ENCODE results near the gene GAPDH. TPM values are rescaled to one million over a fixed set of nuclear protein-coding genes. Genes with fewer than 3 reads are reported as not detected.
"Not testable (repeated sequence)": the region's sequence is repeated elsewhere in the genome, so short reads cannot be mapped to it uniquely, and the experiment has no call there.

The GAPDH gene
- total RNA-seq (4,312 TPM), polyA plus RNA-seq (ENCODE audit: insufficient read depth in 1 of 8, insufficient read length in 8 of 8, low replicate concordance in 1 of 8) (1,000 to 10,000 TPM; 2,917 to 5,100 (median 3,934) TPM)
- long read RNA-seq, donor 1, transcript GAPDH-204 (8 exons, 1,256 nt), result minor isoform, 46 of 1,908 reads
- long read RNA-seq, donor 1, transcript GAPDH-201 (9 exons, 1,875 nt), result major isoform, 1,104 of 1,908 reads
- long read RNA-seq, donor 1, partial matches to known transcripts, result 700 of 1,908 reads
- long read RNA-seq, donor 1, other reads (novel, unspliced or antisense), result 55 of 1,908 reads
- long read RNA-seq, donor 2, transcript GAPDH-204 (8 exons, 1,256 nt), result minor isoform, 17 of 407 reads
- long read RNA-seq, donor 2, transcript GAPDH-201 (9 exons, 1,875 nt), result major isoform, 240 of 407 reads
- long read RNA-seq, donor 2, partial matches to known transcripts, result 150 of 407 reads
- long read RNA-seq, donor 2, other reads (novel, unspliced or antisense), result 0 of 407 reads
- long read RNA-seq, donor 3, transcript GAPDH-201 (9 exons, 1,875 nt), result major isoform, 2,917 of 4,507 reads
- long read RNA-seq, donor 3, transcript GAPDH-204 (8 exons, 1,256 nt), result minor isoform, 198 of 4,507 reads
- long read RNA-seq, donor 3, transcript GAPDH-210 (2 exons, 390 nt), result minor isoform, 8 of 4,507 reads
- long read RNA-seq, donor 3, partial matches to known transcripts, result 1,186 of 4,507 reads
- long read RNA-seq, donor 3, other reads (novel, unspliced or antisense), result 191 of 4,507 reads
- long read RNA-seq, donor 4, transcript GAPDH-210 (2 exons, 390 nt), result minor isoform, 5 of 2,865 reads
- long read RNA-seq, donor 4, transcript GAPDH-201 (9 exons, 1,875 nt), result major isoform, 1,295 of 2,865 reads
- long read RNA-seq, donor 4, transcript GAPDH-204 (8 exons, 1,256 nt), result minor isoform, 58 of 2,865 reads
- long read RNA-seq, donor 4, partial matches to known transcripts, result 1,440 of 2,865 reads
- long read RNA-seq, donor 4, other reads (novel, unspliced or antisense), result 64 of 2,865 reads
- long read RNA-seq, donor 5, transcript GAPDH-210 (2 exons, 390 nt), result minor isoform, 8 of 5,308 reads
- long read RNA-seq, donor 5, transcript GAPDH-205 (9 exons, 1,348 nt), result minor isoform, 5 of 5,308 reads
- long read RNA-seq, donor 5, transcript GAPDH-204 (8 exons, 1,256 nt), result minor isoform, 118 of 5,308 reads
- long read RNA-seq, donor 5, transcript GAPDH-201 (9 exons, 1,875 nt), result major isoform, 2,728 of 5,308 reads
- long read RNA-seq, donor 5, partial matches to known transcripts, result 2,232 of 5,308 reads
- long read RNA-seq, donor 5, other reads (novel, unspliced or antisense), result 213 of 5,308 reads
- long read RNA-seq, donor 6, transcript GAPDH-204 (8 exons, 1,256 nt), result minor isoform, 148 of 6,533 reads
- long read RNA-seq, donor 6, transcript GAPDH-205 (9 exons, 1,348 nt), result minor isoform, 6 of 6,533 reads
- long read RNA-seq, donor 6, transcript GAPDH-210 (2 exons, 390 nt), result minor isoform, 7 of 6,533 reads
- long read RNA-seq, donor 6, transcript GAPDH-201 (9 exons, 1,875 nt), result major isoform, 3,824 of 6,533 reads
- long read RNA-seq, donor 6, partial matches to known transcripts, result 2,307 of 6,533 reads
- long read RNA-seq, donor 6, other reads (novel, unspliced or antisense), result 236 of 6,533 reads
- long read RNA-seq, donor 7, transcript GAPDH-204 (8 exons, 1,256 nt), result minor isoform, 96 of 4,147 reads
- long read RNA-seq, donor 7, transcript GAPDH-201 (9 exons, 1,875 nt), result major isoform, 1,995 of 4,147 reads
- long read RNA-seq, donor 7, partial matches to known transcripts, result 1,902 of 4,147 reads
- long read RNA-seq, donor 7, other reads (novel, unspliced or antisense), result 146 of 4,147 reads
- long read RNA-seq, donor 8, transcript GAPDH-201 (9 exons, 1,875 nt), result major isoform, 1,825 of 3,535 reads
- long read RNA-seq, donor 8, transcript GAPDH-204 (8 exons, 1,256 nt), result minor isoform, 87 of 3,535 reads
- long read RNA-seq, donor 8, partial matches to known transcripts, result 1,532 of 3,535 reads
- long read RNA-seq, donor 8, other reads (novel, unspliced or antisense), result 81 of 3,535 reads
- long read RNA-seq, donor 9, transcript GAPDH-208 (8 exons, 1,333 nt), result minor isoform, 5 of 2,939 reads
- long read RNA-seq, donor 9, transcript GAPDH-204 (8 exons, 1,256 nt), result minor isoform, 48 of 2,939 reads
- long read RNA-seq, donor 9, transcript GAPDH-201 (9 exons, 1,875 nt), result major isoform, 1,285 of 2,939 reads
- long read RNA-seq, donor 9, partial matches to known transcripts, result 1,514 of 2,939 reads
- long read RNA-seq, donor 9, other reads (novel, unspliced or antisense), result 81 of 2,939 reads
- long read RNA-seq, donor 10, transcript GAPDH-204 (8 exons, 1,256 nt), result minor isoform, 110 of 4,741 reads
- long read RNA-seq, donor 10, transcript GAPDH-201 (9 exons, 1,875 nt), result major isoform, 2,566 of 4,741 reads
- long read RNA-seq, donor 10, partial matches to known transcripts, result 1,813 of 4,741 reads
- long read RNA-seq, donor 10, other reads (novel, unspliced or antisense), result 242 of 4,741 reads
- long read RNA-seq, donor 11, transcript GAPDH-204 (8 exons, 1,256 nt), result minor isoform, 90 of 4,196 reads
- long read RNA-seq, donor 11, transcript GAPDH-201 (9 exons, 1,875 nt), result major isoform, 2,215 of 4,196 reads
- long read RNA-seq, donor 11, transcript GAPDH-210 (2 exons, 390 nt), result minor isoform, 8 of 4,196 reads
- long read RNA-seq, donor 11, partial matches to known transcripts, result 1,700 of 4,196 reads
- long read RNA-seq, donor 11, other reads (novel, unspliced or antisense), result 176 of 4,196 reads

- no peaks in the 10 kb centered on the region for H3K9me3 ChIP-seq (replicated peaks; ENCODE audit: control insufficient read depth, low read depth, low read length)
- H3K36me3 ChIP-seq (ENCODE audit: control insufficient read depth, insufficient read depth, low read length), result peaks cover 63% of the 10 kb centered on the region
- under 1% methylated on average over 54 of the region's 62 CpGs for WGBS (ENCODE audit: insufficient coverage)
- H3K4me1 ChIP-seq (ENCODE audit: control insufficient read depth, insufficient read depth, low read length), result peaks cover 58% of the 10 kb centered on the region
- H3K27ac ChIP-seq (ENCODE audit: low read length), result peak within 1 kb of the TSS; percentile 99
- peak; percentile 99 for DNase-seq
- H3K4me3 ChIP-seq (ENCODE audit: low read length), result peak within 1 kb of the TSS; percentile 99
- no peaks in the 10 kb centered on the region for H3K27me3 ChIP-seq (ENCODE audit: control insufficient read depth, insufficient read depth, low read length)
Observed at GRCh38 chr12:6533923-6534694, at the start of gene GAPDH. GAPDH (plus strand) TSS chr12:6534517; CDS start chr12:6534833, 316 bp downstream.

GRCh38 chr12:6488240-6488639 is 46.1 kb upstream of the GAPDH start:
- Histone ChIP-seq H3K4me1 (ENCODE audit: control insufficient read depth, insufficient read depth, low read length) (peaks cover 4% of the 10 kb centered on the region), H3K9me3 (replicated peaks; ENCODE audit: control insufficient read depth, low read depth, low read length) (no peaks in the 10 kb centered on the region), H3K27me3 (ENCODE audit: control insufficient read depth, insufficient read depth, low read length) (no peaks in the 10 kb centered on the region), H3K4me3 (ENCODE audit: low read length) (no peak overlapping the region), H3K36me3 (ENCODE audit: control insufficient read depth, insufficient read depth, low read length) (peaks cover 7% of the 10 kb centered on the region), H3K27ac (ENCODE audit: low read length) (no peak overlapping the region)
- DNase-seq, result no peak
- WGBS (ENCODE audit: insufficient coverage), result 82% methylated on average over 1 of the region's 1 CpG

DNA sequence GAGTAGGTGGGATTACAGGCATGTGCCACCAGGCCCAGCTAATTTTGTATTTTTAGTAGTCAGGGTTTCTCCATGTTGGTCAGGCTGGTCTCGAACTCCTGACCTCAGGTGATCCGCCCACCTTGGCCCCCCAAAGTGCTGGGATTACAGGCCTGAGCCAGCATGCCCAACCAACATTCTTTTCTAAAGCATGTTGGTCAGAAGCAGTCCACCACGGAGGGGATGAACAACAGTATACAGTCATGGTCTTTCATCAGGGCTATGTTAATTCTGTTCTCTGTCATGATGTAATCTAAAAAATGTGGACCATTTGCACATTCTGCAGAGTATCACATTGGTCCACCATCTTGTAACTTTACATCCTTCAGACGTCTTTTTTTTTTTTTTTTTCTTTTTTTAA is 44.9 kb upstream of the GAPDH start:
- Histone ChIP-seq H3K27ac (ENCODE audit: low read length) (no peak overlapping the region), H3K4me1 (ENCODE audit: control insufficient read depth, insufficient read depth, low read length) (peaks cover 10% of the 10 kb centered on the region), H3K36me3 (ENCODE audit: control insufficient read depth, insufficient read depth, low read length) (peaks cover 7% of the 10 kb centered on the region), H3K9me3 (replicated peaks; ENCODE audit: control insufficient read depth, low read depth, low read length) (no peaks in the 10 kb centered on the region), H3K4me3 (ENCODE audit: low read length) (no peak overlapping the region), H3K27me3 (ENCODE audit: control insufficient read depth, insufficient read depth, low read length) (no peaks in the 10 kb centered on the region)
- 100% methylated on average over 1 of the region's 4 CpGs for WGBS (ENCODE audit: insufficient coverage)
- no peak for DNase-seq

- H3K27me3 ChIP-seq (ENCODE audit: control insufficient read depth, insufficient read depth, low read length); H3K36me3 ChIP-seq (ENCODE audit: control insufficient read depth, insufficient read depth, low read length); H3K9me3 ChIP-seq (replicated peaks; ENCODE audit: control insufficient read depth, low read depth, low read length); H3K27ac ChIP-seq (ENCODE audit: low read length); H3K4me3 ChIP-seq (ENCODE audit: low read length); DNase-seq: not testable (repeated sequence)
- WGBS (ENCODE audit: insufficient coverage), result no CpG with 5 or more reads among the region's 1 CpG
- peaks cover 14% of the 10 kb centered on the region for H3K4me1 ChIP-seq (ENCODE audit: control insufficient read depth, insufficient read depth, low read length)
Observed at GRCh38 chr12:6490673-6491072, 43.6 kb upstream of the GAPDH start.

GRCh38 chr12:6492838-6493496 is 41.4 kb upstream of the GAPDH start, which contains the start of gene MRPL51:
MRPL51 (minus strand) TSS chr12:6493262; CDS start chr12:6493136, 126 bp downstream.
- Histone ChIP-seq H3K9me3 (replicated peaks; ENCODE audit: control insufficient read depth, low read depth, low read length) (no peaks in the 10 kb centered on the region), H3K27ac (ENCODE audit: low read length) (peak within 1 kb of the TSS; percentile 99), H3K4me3 (ENCODE audit: low read length) (peak within 1 kb of the TSS; percentile 93), H3K36me3 (ENCODE audit: control insufficient read depth, insufficient read depth, low read length) (peaks cover 21% of the 10 kb centered on the region), H3K4me1 (ENCODE audit: control insufficient read depth, insufficient read depth, low read length) (peaks cover 14% of the 10 kb centered on the region), H3K27me3 (ENCODE audit: control insufficient read depth, insufficient read depth, low read length) (no peaks in the 10 kb centered on the region)
- WGBS (ENCODE audit: insufficient coverage), result 0% methylated on average over 26 of the region's 39 CpGs
- DNase-seq, result peak; percentile 98

- H3K9me3 ChIP-seq (replicated peaks; ENCODE audit: control insufficient read depth, low read depth, low read length), result no peaks in the 10 kb centered on the region
- no peaks in the 10 kb centered on the region for H3K27me3 ChIP-seq (ENCODE audit: control insufficient read depth, insufficient read depth, low read length)
- peaks cover 14% of the 10 kb centered on the region for H3K4me1 ChIP-seq (ENCODE audit: control insufficient read depth, insufficient read depth, low read length)
- H3K4me3 ChIP-seq (ENCODE audit: low read length), result peak within 1 kb of the TSS; percentile 93
- peak within 1 kb of the TSS; percentile 99 for H3K27ac ChIP-seq (ENCODE audit: low read length)
- WGBS (ENCODE audit: insufficient coverage), result under 1% methylated on average over 45 of the region's 49 CpGs
- DNase-seq, result peak; percentile 99
- peaks cover 24% of the 10 kb centered on the region for H3K36me3 ChIP-seq (ENCODE audit: control insufficient read depth, insufficient read depth, low read length)
Observed at GRCh38 chr12:6493497-6494257, 40.6 kb upstream of the GAPDH start, which contains the start of gene NCAPD2. NCAPD2 (plus strand) TSS chr12:6494102; CDS start chr12:6495099, 997 bp downstream.
